H1 (cell line): Measurements from ENCODE around the gene MEGF11. TPM values are rescaled to one million over a fixed set of nuclear protein-coding genes. Genes with fewer than 3 reads are reported as not detected.

Experiments
- CTCF ChIA-PET: fragments of 300-600 bp; sonication (Branson Sonifier 250); formaldehyde crosslinking; loops from one replicate; lab custom pipeline; 2021; ENCODE audit not compliant: partially characterized antibody; lab: Charles Lee
- POLR2A ChIA-PET: fragments of 300-600 bp; sonication (Branson Sonifier 250); formaldehyde crosslinking; loops from one replicate; lab custom pipeline; 2021; ENCODE audit warnings: inconsistent platforms; ENCODE audit not compliant: partially characterized antibody; lab: Charles Lee
- DNase-seq, 2 experiments: peaks; one replicate each; pipeline versions ENCODE4 v3.0.0 to v3.0.0-alpha.2; 2010 to 2022; ENCODE audit warnings: low spot score in 2 of 2, low read depth in 1 of 2, mixed read lengths in 1 of 2
- FAIRE-seq: peaks from 2 replicates; lab custom pipeline; 2011; peaks lifted over from hg19 to GRCh38; lab: Jason Lieb, UNC
- H2AFZ ChIP-seq: 2 replicates; pipeline ENCODE4 v1.8.1; 2012; ENCODE audit warnings: low read length, inconsistent platforms
- H2AK5ac ChIP-seq: 2 replicates; pipeline ENCODE4 v1.6.1; 2013; ENCODE audit warnings: low read depth, low read length
- H2BK120ac ChIP-seq: replicated peaks from 2 replicates; pipeline ENCODE3; 2013; ENCODE audit warnings: low read depth, low read length, inconsistent platforms
- H2BK12ac ChIP-seq: 2 replicates; pipeline ENCODE4 v1.6.1; 2013; ENCODE audit warnings: low read depth, low read length
- H2BK15ac ChIP-seq: 2 replicates; pipeline ENCODE4 v1.6.1; 2013; ENCODE audit warnings: low read length
- H2BK20ac ChIP-seq: 2 replicates; pipeline ENCODE4 v1.6.1; 2013; ENCODE audit warnings: low read length
- H2BK5ac ChIP-seq: 2 replicates; pipeline ENCODE4 v1.6.1; 2013; ENCODE audit warnings: low read depth, low read length
- H3K14ac ChIP-seq: 2 replicates; pipeline ENCODE4 v1.6.1; 2013; ENCODE audit warnings: inconsistent platforms; ENCODE audit not compliant: insufficient read length
- H3K18ac ChIP-seq: 2 replicates; pipeline ENCODE4 v1.6.1; 2013; ENCODE audit warnings: low read length; ENCODE audit errors: extremely low read depth
- H3K23ac ChIP-seq: 2 replicates; pipeline ENCODE4 v1.6.1; 2013; ENCODE audit warnings: inconsistent platforms; ENCODE audit not compliant: insufficient read length
- H3K23me2 ChIP-seq: 2 replicates; pipeline ENCODE4 v1.6.1; 2013; ENCODE audit warnings: low read depth, low read length
- H3K27ac ChIP-seq: 2 replicates; pipeline ENCODE4 v1.6.1; 2011; ENCODE audit warnings: low read depth, low read length, inconsistent platforms
- H3K27me3 ChIP-seq, 4 experiments: replicated peaks in 1 of 4; 1 replicate in 1 of 4; 2 replicates in 3 of 4; pipeline versions ENCODE4 v1.6.1 to v1.8.1; 2011 to 2013; ENCODE audit warnings: low read length in 3 of 4, mild to moderate bottlenecking in 3 of 4, inconsistent platforms in 2 of 4, mixed read lengths in 2 of 4, moderate library complexity in 1 of 4; ENCODE audit not compliant: control insufficient read depth in 3 of 4, insufficient read depth in 3 of 4; ENCODE audit errors: extremely low read depth in 1 of 4
- H3K36me3 ChIP-seq, 4 experiments: 2 replicates each; pipeline versions ENCODE4 v1.6.1 to v1.8.1; 2011 to 2013; ENCODE audit warnings: mild to moderate bottlenecking in 4 of 4, low read length in 3 of 4, moderate library complexity in 2 of 4, control low read depth in 1 of 4, inconsistent platforms in 1 of 4; ENCODE audit not compliant: insufficient read depth in 4 of 4, control insufficient read depth in 2 of 4
- H3K4ac ChIP-seq: replicated peaks from 2 replicates; pipeline ENCODE3; 2013; ENCODE audit warnings: low read length, low read depth, mixed read lengths, inconsistent platforms; ENCODE audit not compliant: insufficient read length
- H3K4me1 ChIP-seq, 4 experiments: replicated peaks in 1 of 4; 1 replicate in 1 of 4; 2 replicates in 3 of 4; pipeline versions ENCODE4 v1.6.1 to v1.8.1; 2011 to 2013; ENCODE audit warnings: low read length in 3 of 4, inconsistent platforms in 2 of 4, mixed read lengths in 1 of 4; ENCODE audit not compliant: insufficient read depth in 4 of 4, control insufficient read depth in 3 of 4
- H3K4me2 ChIP-seq, 2 experiments: 2 replicates each; pipeline versions ENCODE4 v1.6.1 to v1.8.1; 2011 to 2013; ENCODE audit warnings: low read depth in 2 of 2, low read length in 2 of 2, control low read depth in 1 of 2, inconsistent platforms in 1 of 2, mild to moderate bottlenecking in 1 of 2; ENCODE audit not compliant: insufficient read depth in 1 of 2
- H3K4me3 ChIP-seq, 4 experiments: fragments of 200-600, 300-600 bp in 1 of 4; sonication (generic), shearing (Covaris generic), sonication (Bioruptor Twin) in 1 of 4; 2 replicates each; pipeline versions ENCODE4 v1.5.1 to v1.8.1; 2011 to 2016; ENCODE audit warnings: low read length in 4 of 4, low read depth in 3 of 4, control low read depth in 2 of 4, inconsistent platforms in 2 of 4, mild to moderate bottlenecking in 2 of 4, mixed read lengths in 1 of 4, moderate library complexity in 1 of 4; ENCODE audit not compliant: insufficient read depth in 2 of 4; ENCODE audit errors: extremely low read depth in 1 of 4
- H3K56ac ChIP-seq: replicated peaks from 2 replicates; pipeline ENCODE3; 2013; ENCODE audit warnings: low read depth, mild to moderate bottlenecking, mixed read lengths, low read length, inconsistent platforms; ENCODE audit not compliant: insufficient read length
- H3K79me1 ChIP-seq: 2 replicates; pipeline ENCODE4 v1.6.1; 2013; ENCODE audit warnings: low read depth, low read length, control low read depth
- H3K79me2 ChIP-seq, 2 experiments: 2 replicates each; pipeline versions ENCODE4 v1.6.1 to v1.8.1; 2012 to 2013; ENCODE audit warnings: low read length in 2 of 2, mild to moderate bottlenecking in 2 of 2, inconsistent platforms in 1 of 2; ENCODE audit not compliant: insufficient read depth in 2 of 2, control insufficient read depth in 1 of 2
- H3K9ac ChIP-seq, 4 experiments: replicated peaks in 1 of 4; 1 replicate in 1 of 4; 2 replicates in 3 of 4; pipeline versions ENCODE4 v1.6.1 to v1.8.1; 2011 to 2013; ENCODE audit warnings: low read depth in 3 of 4, low read length in 3 of 4, control low read depth in 2 of 4, mild to moderate bottlenecking in 2 of 4, moderate library complexity in 2 of 4, inconsistent platforms in 1 of 4; ENCODE audit errors: extremely low read depth in 1 of 4
- H3K9me3 ChIP-seq, 2 experiments: 2 replicates each; pipeline versions ENCODE4 v1.6.1 to v1.8.1; 2012 to 2013; ENCODE audit warnings: mild to moderate bottlenecking in 2 of 2, moderate library complexity in 2 of 2, control low read depth in 1 of 2, inconsistent platforms in 1 of 2, low read depth in 1 of 2, low read length in 1 of 2, mixed read lengths in 1 of 2; ENCODE audit not compliant: insufficient read depth in 2 of 2
- H4K20me1 ChIP-seq, 2 experiments: replicated peaks in 1 of 2; 2 replicates each; pipeline versions ENCODE3 to v1.8.1; 2011 to 2013; ENCODE audit warnings: inconsistent platforms in 2 of 2, low read length in 2 of 2, mild to moderate bottlenecking in 1 of 2; ENCODE audit not compliant: insufficient read depth in 2 of 2, control insufficient read depth in 1 of 2
- H4K5ac ChIP-seq: 2 replicates; pipeline ENCODE4 v1.6.1; 2013; ENCODE audit warnings: low read length, low read depth, mixed read lengths, inconsistent platforms; ENCODE audit not compliant: insufficient read length
- H4K8ac ChIP-seq: 2 replicates; pipeline ENCODE4 v1.8.0; 2013; ENCODE audit warnings: mild to moderate bottlenecking, moderate library complexity, low read length, inconsistent platforms; ENCODE audit not compliant: insufficient read depth; ENCODE audit errors: extremely low read depth
- H4K91ac ChIP-seq: replicated peaks from 2 replicates; pipeline ENCODE3; 2013; ENCODE audit warnings: low read length, mixed read lengths, inconsistent platforms; ENCODE audit not compliant: insufficient read length
- POU5F1 ChIP-seq: IDR thresholded peaks from 2 replicates; pipeline ENCODE4 v1.6.1; 2011; ENCODE audit warnings: low read depth, mild to moderate bottlenecking, low read length, moderate library complexity
- SP2 ChIP-seq: IDR thresholded peaks from 2 replicates; pipeline ENCODE4 v1.6.1; 2012; ENCODE audit warnings: mild to moderate bottlenecking, low read length, inconsistent platforms
- WGBS, 2 experiments: shearing (Covaris generic) in 1 of 2; methylation state at CpG; one replicate each; pipeline versions ENCODE4 v1.1.6 to v1.1.7; 2013 to 2015; ENCODE audit warnings: low lambda C conversion rate in 2 of 2, mixed read lengths in 2 of 2, inconsistent platforms in 1 of 2, low coverage in 1 of 2, missing lambda C conversion rate in 1 of 2; ENCODE audit not compliant: insufficient replicate concordance in 2 of 2, insufficient coverage in 1 of 2, insufficient read length in 1 of 2; ENCODE audit errors: extremely low coverage in 1 of 2, missing lambda C conversion rate in 1 of 2; 5-methylcytosine and 5-hydroxymethylcytosine counted together
- polyA plus RNA-seq, 7 experiments: library from polyadenylated mRNA; depleted of rRNA in 3 of 7; stranded (reverse) in 5 of 7; unstranded in 2 of 7; fragments of >200 nt in 5 of 7; fragments of 200-250 nt in 2 of 7; gene quantifications; 1 replicate in 5 of 7; 2 replicates in 1 of 7; 4 replicates in 1 of 7; pipeline versions ENCODE4 v1.2.1 to v1.2.3, GENCODE V29; 2011 to 2013; ENCODE audit warnings: missing spikeins in 2 of 7, mixed read lengths in 2 of 7
- total RNA-seq: library from RNA; stranded (reverse); fragmentation: NEBNext Ultra II Directional; extraction: Animal tissue kit (Norgen Biotek cat#: 25700); gene quantifications from 2 replicates; pipeline ENCODE4 v1.2.1, GENCODE V29; 2021

Gene MEGF11
- total and polyA plus RNA-seq, 2 of the 8 experiments (the other 6 are each of a cell fraction or from before 2014, with no cell fraction given), result 4.4 to 4.8 TPM

DNA sequence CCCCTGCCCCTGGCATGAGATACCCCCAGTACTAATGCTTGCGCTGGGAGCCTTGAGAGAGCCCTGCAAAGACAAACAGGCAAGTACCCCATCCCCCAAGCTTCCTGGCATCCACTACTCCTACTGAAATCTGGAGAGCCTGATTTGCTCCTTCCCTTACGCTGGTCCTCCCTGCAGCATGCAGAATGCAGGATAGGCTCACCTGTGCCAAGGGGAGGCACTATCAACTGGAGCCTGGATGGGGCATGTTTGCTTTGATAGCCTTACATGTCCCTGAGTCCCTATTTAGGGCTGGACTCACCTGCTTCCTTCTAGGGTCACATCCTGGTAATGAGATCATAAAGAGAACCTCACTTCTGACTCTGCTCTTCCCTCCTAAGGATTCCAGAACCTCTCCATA, 341.3 kb downstream of the MEGF11 start:
- Histone ChIP-seq H3K9me3 (no peaks in the 10 kb centered on the region), H2AFZ (no peak overlapping the region), H4K8ac (no peak overlapping the region), H4K5ac (no peak overlapping the region), H3K23ac (no peak overlapping the region), H3K36me3 (peaks cover 0 to 6% (median 0%) of the 10 kb centered on the region in 4 experiments; a peak in 3 of 8 replicates), H2BK5ac (no peak overlapping the region), H3K27ac (no peak overlapping the region), H3K79me1 (no peaks in the 10 kb centered on the region), H2AK5ac (no peak overlapping the region), H2BK20ac (no peak overlapping the region), H3K4ac (no peak overlapping the region), H3K23me2 (no peaks in the 10 kb centered on the region), H4K91ac (no peak overlapping the region), H3K4me3 (no peak overlapping the region), H3K79me2 (no peaks in the 10 kb centered on the region), H4K20me1 (peaks cover 5 to 8% of the 10 kb centered on the region in 2 experiments), H3K27me3 (no peaks in the 10 kb centered on the region), H3K4me2 (no peak overlapping the region), H2BK120ac (no peak overlapping the region), H3K14ac (no peak overlapping the region), H3K4me1 (peaks cover 0 to 12% (median 2%) of the 10 kb centered on the region in 4 experiments; a peak in 5 of 7 replicates), H2BK12ac (no peak overlapping the region), H2BK15ac (no peak overlapping the region), H3K56ac (no peak overlapping the region), H3K9ac (no peak overlapping the region), H3K18ac (no peak overlapping the region)
- 83% methylated on average over 2 of the region's 2 CpGs; no CpG with 5 or more reads in 1 of the 2 experiments for WGBS, 2 experiments
- TF ChIP-seq POU5F1 (no peak), SP2 (no peak)
- DNase-seq (no peak), FAIRE-seq (no peak)
- ChIA-PET CTCF (interaction anchor here (0.6 to 1.4 kb wide), 3 partner anchors 12 to 66 kb away, joined by 3 to 5 read pairs (median 3); no protein-coding TSS in a partner anchor), POLR2A (interaction anchor here (1.9 kb wide), 1 partner anchor 8 kb away, joined by 5 read pairs; no protein-coding TSS in a partner anchor)
